ENCODE measurements around the gene MAPK12. TPM values are rescaled to one million over a fixed set of nuclear protein-coding genes. Genes with fewer than 3 reads are reported as not detected.

Gene MAPK12
- total and polyA plus RNA-seq, 2 experiments from 2014 or later: 20.7 to 28.7 TPM

GRCh38 chr22:50260434-50260800 is 1.1 kb downstream of the MAPK12 start:
- Histone ChIP-seq H3K9me3 (ENCODE audit: low read depth) (no peaks in the 10 kb centered on the region), H3K4me1 (ENCODE audit: insufficient read depth) (0 out of 2 replicates have a peak, but pooled peaks cover 3% of the 10 kb centered on the region), H3K9me2 (ENCODE audit: insufficient read depth) (no peaks in the 10 kb centered on the region), H3K79me2 (ENCODE audit: insufficient read depth) (peaks cover 22% of the 10 kb centered on the region), H3K36me3 (ENCODE audit: low read depth) (no peaks in the 10 kb centered on the region), H3K4me3 (peak overlapping the region; percentile 81), H4K20me1 (ENCODE audit: insufficient read depth) (no peaks in the 10 kb centered on the region), H2AFZ (peak overlapping the region; percentile 79), H3K9ac (peak overlapping the region; percentile 92), H3K27ac (peak overlapping the region; percentile 58), H3K4me2 (ENCODE audit: unreplicated experiment) (peak overlapping the region; percentile 89), H3F3A (ENCODE audit: insufficient read depth) (no peaks in the 10 kb centered on the region), H3K27me3 (replicated peaks; ENCODE audit: insufficient read depth) (no peaks in the 10 kb centered on the region)
- WGBS, 2 experiments (ENCODE audit: low coverage in 1 of 2, low lambda C conversion rate in 2 of 2, missing lambda C conversion rate in 2 of 2): 21 to 27% methylated on average over 9 to 10 of the region's 11 CpGs
- no peak for TF ChIP-seq EZH2 (IDR thresholded peaks at IDR 0.05; ENCODE audit: insufficient read depth, poor library complexity, severe bottlenecking)
- TF ChIP-seq EZH2phosphoT487 (IDR thresholded peaks at IDR 0.05; ENCODE audit: insufficient read depth, low read depth): no peak
- in situ Hi-C loops (cut with MboI): no loop called here
- DNase-seq: peak; percentile 70

- WGBS, 2 experiments (ENCODE audit: low coverage in 1 of 2, low lambda C conversion rate in 2 of 2, missing lambda C conversion rate in 2 of 2): 92 to 99% methylated on average over 12 to 15 of the region's 15 CpGs
- TF ChIP-seq EZH2phosphoT487 (IDR thresholded peaks at IDR 0.05; ENCODE audit: insufficient read depth, low read depth) (no peak), EZH2 (IDR thresholded peaks at IDR 0.05; ENCODE audit: insufficient read depth, poor library complexity, severe bottlenecking) (no peak)
- no peak overlapping the region for H3K4me3 ChIP-seq
- H3K9ac ChIP-seq: no peak overlapping the region
- H3K36me3 ChIP-seq (ENCODE audit: low read depth): no peaks in the 10 kb centered on the region
- H3K4me1 ChIP-seq (ENCODE audit: insufficient read depth): 0 out of 2 replicates have a peak, but pooled peaks cover 3% of the 10 kb centered on the region
- H3K27ac ChIP-seq: no peak overlapping the region
- H3K27me3 ChIP-seq (replicated peaks; ENCODE audit: insufficient read depth): no peaks in the 10 kb centered on the region
- H3K9me2 ChIP-seq (ENCODE audit: insufficient read depth): no peaks in the 10 kb centered on the region
- H3F3A ChIP-seq (ENCODE audit: insufficient read depth): no peaks in the 10 kb centered on the region
- H4K20me1 ChIP-seq (ENCODE audit: insufficient read depth): no peaks in the 10 kb centered on the region
- no peak overlapping the region for H2AFZ ChIP-seq
- H3K4me2 ChIP-seq (ENCODE audit: unreplicated experiment): no peak overlapping the region
- in situ Hi-C loops (cut with MboI): no loop called here
- peaks cover 22% of the 10 kb centered on the region for H3K79me2 ChIP-seq (ENCODE audit: insufficient read depth)
- no peak for DNase-seq
- H3K9me3 ChIP-seq (ENCODE audit: low read depth): no peaks in the 10 kb centered on the region
Observed at GRCh38 chr22:50259302-50259701, 2.2 kb downstream of the MAPK12 start.

- H3K9ac ChIP-seq: no peak overlapping the region
- H3K79me2 ChIP-seq (ENCODE audit: insufficient read depth): peaks cover 22% of the 10 kb centered on the region
- H3F3A ChIP-seq (ENCODE audit: insufficient read depth): no peaks in the 10 kb centered on the region
- H3K4me3 ChIP-seq: no peak overlapping the region
- no peaks in the 10 kb centered on the region for H3K9me3 ChIP-seq (ENCODE audit: low read depth)
- 0 out of 2 replicates have a peak, but pooled peaks cover 3% of the 10 kb centered on the region for H3K4me1 ChIP-seq (ENCODE audit: insufficient read depth)
- no peak overlapping the region for H3K4me2 ChIP-seq (ENCODE audit: unreplicated experiment)
- 73 to 74% methylated on average over 23 to 24 of the region's 24 CpGs for WGBS, 2 experiments (ENCODE audit: low coverage in 1 of 2, low lambda C conversion rate in 2 of 2, missing lambda C conversion rate in 2 of 2)
- no peaks in the 10 kb centered on the region for H4K20me1 ChIP-seq (ENCODE audit: insufficient read depth)
- H2AFZ ChIP-seq: no peak overlapping the region
- no peaks in the 10 kb centered on the region for H3K9me2 ChIP-seq (ENCODE audit: insufficient read depth)
- no peaks in the 10 kb centered on the region for H3K36me3 ChIP-seq (ENCODE audit: low read depth)
- H3K27ac ChIP-seq: no peak overlapping the region
- in situ Hi-C loops (cut with MboI): no loop called here
- DNase-seq: no peak
- no peaks in the 10 kb centered on the region for H3K27me3 ChIP-seq (replicated peaks; ENCODE audit: insufficient read depth)
- TF ChIP-seq EZH2phosphoT487 (IDR thresholded peaks at IDR 0.05; ENCODE audit: insufficient read depth, low read depth) (no peak), EZH2 (IDR thresholded peaks at IDR 0.05; ENCODE audit: insufficient read depth, poor library complexity, severe bottlenecking) (no peak)
Observed at GRCh38 chr22:50258361-50259292, 2.9 kb downstream of the MAPK12 start.

- H3K9me2 ChIP-seq (ENCODE audit: insufficient read depth): no peaks in the 10 kb centered on the region
- WGBS, 2 experiments (ENCODE audit: low coverage in 1 of 2, low lambda C conversion rate in 2 of 2, missing lambda C conversion rate in 2 of 2): 67 to 72% methylated on average over 29 to 31 of the region's 31 CpGs
- H3K4me3 ChIP-seq: no peak overlapping the region
- H3K27ac ChIP-seq: no peak overlapping the region
- H4K20me1 ChIP-seq (ENCODE audit: insufficient read depth): no peaks in the 10 kb centered on the region
- in situ Hi-C loops (cut with MboI): no loop called here
- no peaks in the 10 kb centered on the region for H3K27me3 ChIP-seq (replicated peaks; ENCODE audit: insufficient read depth)
- no peaks in the 10 kb centered on the region for H3K36me3 ChIP-seq (ENCODE audit: low read depth)
- H2AFZ ChIP-seq: no peak overlapping the region
- no peaks in the 10 kb centered on the region for H3F3A ChIP-seq (ENCODE audit: insufficient read depth)
- TF ChIP-seq EZH2phosphoT487 (IDR thresholded peaks at IDR 0.05; ENCODE audit: insufficient read depth, low read depth) (no peak), EZH2 (IDR thresholded peaks at IDR 0.05; ENCODE audit: insufficient read depth, poor library complexity, severe bottlenecking) (no peak)
- 0 out of 2 replicates have a peak, but pooled peaks cover 3% of the 10 kb centered on the region for H3K4me1 ChIP-seq (ENCODE audit: insufficient read depth)
- no peak for DNase-seq
- H3K79me2 ChIP-seq (ENCODE audit: insufficient read depth): peaks cover 22% of the 10 kb centered on the region
- H3K4me2 ChIP-seq (ENCODE audit: unreplicated experiment): no peak overlapping the region
- no peak overlapping the region for H3K9ac ChIP-seq
- H3K9me3 ChIP-seq (ENCODE audit: low read depth): no peaks in the 10 kb centered on the region
Observed at GRCh38 chr22:50257451-50258360, 3.8 kb downstream of the MAPK12 start.

Data from GM23248 (cell line).